GM19099 (cell line): ENCODE measurements around the gene ZNF81.
A peak's percentile ranks its signal among the peaks of the same experiment; 100 is the strongest.

Experiments used
- POLR2A ChIP-seq: IDR thresholded peaks from 3 replicates; pipeline ENCODE4 v1.6.1; 2011; ENCODE audit warnings: low read depth; ENCODE audit not compliant: insufficient read length; ENCODE audit errors: extremely low read depth

Gene ZNF81

GRCh38 chrX:47836164-47837072 lies at the start of gene ZNF81:
ZNF81 (plus strand) TSS chrX:47836902; CDS start chrX:47846268, 9,366 bp downstream.
- peak; percentile 74 for TF ChIP-seq POLR2A

GRCh38 chrX:47796433-47796906 lies 40.2 kb upstream of the ZNF81 start:
- TF ChIP-seq POLR2A, result no peak

DNA sequence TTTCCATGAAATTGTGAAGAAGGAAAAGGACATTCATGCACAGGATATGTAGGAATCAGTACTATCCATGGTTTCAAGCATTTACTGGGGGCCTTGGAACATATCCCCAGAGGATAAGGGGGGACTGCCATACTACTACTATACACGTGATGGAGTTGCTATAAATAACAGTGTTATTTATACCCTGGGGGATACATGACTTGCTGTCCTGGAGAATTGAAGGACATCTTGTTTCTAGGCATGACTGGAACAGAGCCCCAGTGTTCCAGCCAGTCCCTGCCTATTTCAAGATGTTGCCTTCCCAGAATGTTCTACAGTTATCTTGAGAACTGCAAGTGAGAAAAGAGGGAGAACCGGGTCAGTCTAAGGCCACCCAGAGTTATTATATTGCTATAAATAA lies 39.6 kb upstream of the ZNF81 start:
- no peak for TF ChIP-seq POLR2A

DNA sequence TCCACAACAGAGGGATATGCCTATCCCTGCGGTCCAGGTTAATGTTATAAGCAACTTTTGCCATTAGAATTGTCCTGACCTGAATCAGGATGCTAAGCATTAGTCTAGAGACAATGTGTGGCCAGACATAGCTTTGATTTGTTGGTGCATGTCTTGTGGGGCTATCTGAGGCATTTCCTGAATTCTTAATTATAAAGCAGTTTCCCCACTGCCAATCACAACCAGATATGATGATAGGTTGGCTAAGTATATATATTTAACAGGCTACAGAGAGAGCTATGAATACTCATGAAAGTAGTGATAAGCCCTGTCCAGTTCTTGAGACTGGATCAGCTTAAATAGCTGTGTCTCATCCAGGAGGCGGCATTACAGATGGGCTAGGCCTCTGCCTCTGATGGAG lies 37.8 kb upstream of the ZNF81 start:
- no peak for TF ChIP-seq POLR2A

DNA sequence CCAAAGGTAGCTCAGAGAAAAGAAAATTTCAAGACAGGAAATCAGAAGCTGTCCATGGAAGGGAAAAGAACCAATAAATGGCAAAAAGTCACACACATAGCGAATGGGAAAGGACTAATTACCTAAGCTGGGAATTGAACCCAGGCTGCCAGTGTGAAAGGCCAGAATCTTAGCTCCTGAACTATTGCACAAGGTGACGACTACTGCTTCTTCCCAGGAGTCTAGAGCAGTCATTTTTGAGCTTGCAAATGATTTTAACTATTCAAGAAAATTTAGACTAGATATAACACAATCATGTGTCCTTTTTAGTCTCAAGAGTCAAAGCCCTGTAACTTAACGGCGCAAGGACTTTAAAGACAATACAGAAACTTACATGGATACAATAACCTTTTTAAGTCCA lies 34.1 kb upstream of the ZNF81 start:
- TF ChIP-seq POLR2A, result no peak

DNA sequence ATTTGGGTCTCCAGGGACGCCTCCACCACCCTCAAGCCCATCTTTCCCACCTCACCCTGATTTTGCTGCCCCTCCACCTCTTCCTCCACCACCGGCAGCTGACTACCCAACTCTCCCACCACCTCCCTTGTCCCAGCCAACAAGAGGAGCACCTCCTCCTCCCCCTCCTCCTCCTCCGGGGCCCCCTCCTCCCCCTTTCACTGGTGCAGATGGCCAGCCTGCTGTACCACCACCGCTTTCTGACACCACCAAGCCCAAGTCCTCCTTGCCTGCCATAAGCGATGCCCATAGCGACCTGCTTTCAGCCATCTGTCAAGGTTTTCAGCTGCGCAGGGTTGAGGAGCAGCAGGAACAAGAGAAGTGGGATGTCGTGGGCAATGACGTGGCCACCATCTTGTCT lies 32.4 kb upstream of the ZNF81 start:
- TF ChIP-seq POLR2A, result no peak

DNA sequence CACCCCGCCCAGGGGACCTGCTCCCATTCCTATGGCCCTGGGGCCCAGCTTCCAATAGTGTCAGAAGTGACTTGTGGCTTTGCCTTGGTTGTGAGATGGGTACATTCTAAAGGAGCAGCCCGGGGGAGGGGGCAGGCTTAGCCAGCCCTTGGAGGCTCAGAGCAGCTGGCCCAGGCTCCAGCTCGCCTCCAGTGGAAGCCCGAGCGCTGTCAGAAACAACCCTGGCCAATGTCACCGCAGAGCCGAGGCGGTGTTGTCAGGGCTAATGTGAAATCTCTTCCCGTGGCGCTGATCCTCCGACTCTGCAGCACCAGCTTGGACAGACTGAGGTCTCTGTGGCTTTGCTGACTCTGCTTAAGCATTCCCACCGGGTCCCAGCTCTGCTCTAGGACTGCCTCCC lies 29.2 kb upstream of the ZNF81 start:
- TF ChIP-seq POLR2A, result no peak

DNA sequence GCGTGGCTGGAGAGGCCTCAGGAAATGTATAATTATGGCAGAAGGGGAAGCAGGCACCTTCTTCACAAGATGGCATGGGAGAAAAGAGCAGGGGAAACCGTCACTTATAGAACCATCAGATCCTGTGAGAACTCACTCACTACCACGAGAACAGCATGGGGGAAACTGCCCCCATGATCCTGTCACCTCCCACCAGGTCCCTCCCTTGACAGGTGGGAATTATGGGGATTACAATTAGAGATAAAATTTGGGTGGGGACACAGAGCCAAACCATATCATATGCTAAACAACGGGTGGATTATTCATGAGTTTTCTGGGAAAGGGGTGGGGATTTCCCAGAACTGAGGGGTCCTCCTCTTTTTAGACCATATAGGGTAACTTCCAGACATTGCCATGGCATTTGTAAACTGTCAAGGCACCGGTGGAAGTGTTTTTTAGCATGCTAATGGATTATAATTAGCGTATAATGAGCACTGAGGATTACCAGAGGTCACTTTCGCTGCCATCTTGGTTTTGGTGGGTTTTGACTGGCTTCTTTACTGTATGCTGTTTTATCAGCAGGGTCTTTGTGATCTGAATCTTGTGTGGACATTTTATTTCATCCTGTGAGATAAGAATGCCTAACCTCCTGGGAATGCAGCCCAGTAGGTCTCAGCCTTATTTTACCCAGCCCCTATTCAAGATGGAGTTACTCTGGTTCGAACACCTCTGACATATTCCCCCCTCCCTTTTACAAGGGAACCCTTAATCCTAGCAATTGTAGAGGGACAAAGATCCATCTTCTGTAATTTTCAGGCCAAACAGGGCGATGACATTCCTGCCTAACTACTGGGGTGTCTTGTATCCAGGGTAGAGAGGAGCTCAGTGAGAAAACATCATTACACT lies 27.6 kb upstream of the ZNF81 start:
- no peak for TF ChIP-seq POLR2A

- no peak for TF ChIP-seq POLR2A
Observed at GRCh38 chrX:47814851-47815250, 21.9 kb upstream of the ZNF81 start.

DNA sequence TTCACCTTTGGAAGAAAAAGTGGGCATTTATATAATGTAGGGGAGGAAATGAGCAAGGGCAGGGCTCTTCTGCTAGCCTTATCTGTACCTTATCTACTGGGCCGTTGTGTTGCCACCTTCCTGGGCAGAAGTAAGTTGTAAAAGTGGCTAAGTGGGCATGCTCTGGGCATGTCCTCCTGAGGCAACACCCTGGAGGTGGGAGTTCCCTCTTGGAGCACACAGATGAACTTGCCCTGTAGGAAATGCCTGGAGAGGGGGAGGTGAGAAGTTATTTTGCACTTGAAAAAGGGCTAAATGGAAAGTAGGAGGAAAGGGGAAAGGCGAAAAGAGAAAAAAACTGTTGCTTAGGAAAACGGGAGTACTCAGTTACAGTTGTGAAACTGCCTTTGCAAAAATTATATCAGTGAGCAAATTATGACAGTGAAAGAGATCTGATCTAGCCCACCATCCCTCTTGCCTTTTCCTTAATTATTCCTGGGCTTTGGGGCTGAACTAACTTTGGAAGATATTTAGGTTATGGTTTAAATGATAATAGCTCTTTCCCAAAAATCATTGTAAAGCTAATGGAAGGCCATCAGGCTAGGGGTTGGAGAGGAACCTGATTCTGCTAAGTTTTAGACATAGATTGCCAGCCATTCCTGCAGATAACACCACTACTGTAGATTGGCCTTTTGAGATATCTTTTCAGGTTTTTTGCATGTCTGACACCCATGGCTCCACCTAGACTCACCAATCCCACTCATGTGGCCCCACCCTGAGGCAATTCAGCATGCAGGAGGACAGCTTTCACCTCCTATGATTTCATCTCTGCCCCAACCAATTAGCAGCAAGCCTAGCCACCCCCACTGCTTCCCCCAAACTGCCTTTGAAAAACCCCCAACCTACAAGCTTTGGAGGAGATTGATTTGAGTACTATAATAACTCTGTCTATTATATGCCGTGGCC lies 20.5 kb upstream of the ZNF81 start:
- TF ChIP-seq POLR2A, result no peak

DNA sequence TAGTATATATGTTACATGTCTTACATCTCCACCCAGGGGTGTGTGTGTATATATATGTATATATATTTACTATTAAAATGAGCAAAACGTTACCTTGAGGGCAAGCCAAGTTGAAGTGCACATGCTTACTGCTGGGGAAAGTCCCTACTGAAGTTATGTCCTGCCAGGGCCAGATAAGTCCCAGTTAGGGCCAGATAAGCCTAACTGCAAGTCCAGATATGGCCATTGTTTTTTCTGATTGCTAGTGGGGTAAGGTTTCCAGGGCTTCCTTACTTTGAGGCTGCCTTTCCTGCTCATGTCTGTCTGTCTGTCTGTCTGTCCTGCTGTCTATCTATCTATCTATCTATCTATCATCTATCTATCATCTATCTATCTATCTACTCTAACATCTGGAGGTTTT lies 19.3 kb upstream of the ZNF81 start:
- no peak for TF ChIP-seq POLR2A

DNA sequence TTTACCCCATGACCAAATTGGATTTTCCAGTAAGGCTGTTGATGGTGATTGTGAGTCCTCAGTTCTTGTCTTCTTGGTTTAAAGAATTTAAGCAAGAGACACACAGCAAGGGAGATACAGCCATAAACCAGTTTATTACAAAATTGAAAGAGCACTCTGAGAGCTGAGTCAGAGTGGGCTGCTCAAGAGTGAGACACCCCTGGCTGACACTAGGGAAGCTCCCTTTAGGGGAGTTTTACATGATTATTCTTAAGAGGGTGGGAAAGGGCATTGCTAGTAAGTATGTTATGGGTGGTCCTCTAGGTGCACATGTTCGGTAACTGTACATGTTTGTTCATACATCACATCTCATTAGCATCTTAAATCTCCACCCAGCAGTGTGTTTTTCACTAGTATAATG lies 18.8 kb upstream of the ZNF81 start:
- no peak for TF ChIP-seq POLR2A

- TF ChIP-seq POLR2A, result no peak
Observed at GRCh38 chrX:47828984-47829383, 7.7 kb upstream of the ZNF81 start.

DNA sequence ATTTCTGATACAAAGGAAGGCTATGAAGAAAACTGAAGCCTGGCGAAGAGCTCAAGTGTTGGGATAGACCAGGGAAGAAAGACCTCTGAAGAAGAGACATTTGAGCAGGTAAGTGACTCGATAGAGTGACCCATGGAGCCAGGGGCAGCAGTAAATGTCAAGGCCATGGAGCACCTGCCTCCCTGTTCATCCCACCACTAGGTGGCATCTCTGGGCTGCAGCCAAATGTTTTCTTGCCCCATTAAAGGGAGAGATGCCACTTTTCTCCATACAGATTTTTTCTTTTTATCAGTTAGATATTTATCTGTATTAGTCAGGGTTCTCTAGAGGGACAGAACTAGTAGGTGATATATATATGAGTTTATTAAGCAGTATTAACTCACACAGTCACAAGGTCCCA lies 4.9 kb upstream of the ZNF81 start:
- TF ChIP-seq POLR2A, result no peak
